ENCODE results near the gene MACO1.
"Not testable (repeated sequence)": the region's sequence is repeated elsewhere in the genome, so short reads cannot be mapped to it uniquely, and the experiment has no call there.

The MACO1 gene

GRCh38 chr1:25458541-25459298 lies 28.0 kb downstream of the MACO1 start:
- DNase-seq, result no peak

GRCh38 chr1:25460020-25460419 lies 29.3 kb downstream of the MACO1 start:
- no peak for DNase-seq

- not testable (repeated sequence) for DNase-seq
These were observed 30.1 kb downstream of the MACO1 start for GRCh38 chr1:25460816-25461215.

- no peak for DNase-seq
These were observed 31.2 kb downstream of the MACO1 start for GRCh38 chr1:25461849-25462248.

- DNase-seq, result no peak
These were observed 32.0 kb downstream of the MACO1 start for GRCh38 chr1:25462732-25463131.

- DNase-seq, result peak in 1 of 5 donors; percentile 25
These were observed 36.5 kb downstream of the MACO1 start for GRCh38 chr1:25467193-25467592.

- no peak for DNase-seq
These were observed 36.9 kb downstream of the MACO1 start for GRCh38 chr1:25467616-25468015.

- no peak for DNase-seq
These were observed 37.3 kb downstream of the MACO1 start for GRCh38 chr1:25468033-25468432.

- DNase-seq, result no peak
These were observed 38.5 kb downstream of the MACO1 start for GRCh38 chr1:25469177-25469576.

GRCh38 chr1:25472471-25472870 lies 41.8 kb downstream of the MACO1 start:
- no peak for DNase-seq

- DNase-seq, result no peak
These were observed 43.0 kb downstream of the MACO1 start for GRCh38 chr1:25473653-25474225.

- no peak for DNase-seq
These were observed 43.8 kb downstream of the MACO1 start for GRCh38 chr1:25474439-25475047.

- DNase-seq, result no peak
These were observed 45.7 kb downstream of the MACO1 start for GRCh38 chr1:25476186-25477097.

- DNase-seq, result no peak
These were observed 46.8 kb downstream of the MACO1 start for GRCh38 chr1:25477448-25478034.

- no peak for DNase-seq
These were observed 47.9 kb downstream of the MACO1 start for GRCh38 chr1:25478633-25479032.

- DNase-seq, result no peak
These were observed 50.9 kb downstream of the MACO1 start for GRCh38 chr1:25481625-25482024.

- no peak for DNase-seq
These were observed 51.5 kb downstream of the MACO1 start for GRCh38 chr1:25482211-25482610.

- DNase-seq, result no peak
These were observed 53.4 kb downstream of the MACO1 start for GRCh38 chr1:25484096-25484495.

- no peak for DNase-seq
These were observed 53.8 kb downstream of the MACO1 start for GRCh38 chr1:25484533-25484932.

GRCh38 chr1:25485536-25486411 lies 55.1 kb downstream of the MACO1 start:
- no peak for DNase-seq

- no peak for DNase-seq
These were observed 55.9 kb downstream of the MACO1 start for GRCh38 chr1:25486602-25487001.

- DNase-seq, result peak in 2 of 5 donors; percentile 9 to 22
These were observed 56.9 kb downstream of the MACO1 start for GRCh38 chr1:25487628-25488027.

Data from T-helper 1 cell (primary cell).